ENCODE data around the gene MSH6.

Gene MSH6

DNA sequence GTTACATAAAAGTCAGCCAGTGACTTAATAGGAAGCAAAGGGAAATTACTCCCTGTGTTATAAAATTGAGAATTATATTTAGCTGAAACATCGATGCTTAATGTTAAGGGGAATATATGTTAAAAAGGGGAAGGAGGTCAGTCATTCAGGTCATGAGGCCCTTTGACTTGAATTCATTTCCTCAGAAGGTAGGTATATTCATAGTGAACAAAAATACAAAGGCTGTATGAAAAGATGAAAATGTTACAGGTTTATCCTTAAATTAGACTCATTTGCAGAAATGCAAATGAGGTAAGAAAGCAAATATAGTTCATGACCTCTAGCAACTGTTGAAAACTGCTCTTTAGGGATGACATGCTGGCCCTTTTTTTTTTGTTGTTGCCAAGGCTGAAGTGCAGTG, 20.8 kb downstream of the MSH6 start:
- Mint-ChIP-seq H3K4me3 (no peak overlapping the region), H3K4me1 (no peaks in the 10 kb centered on the region), H3K36me3 (peaks cover 75% of the 10 kb centered on the region), H3K27me3 (no peaks in the 10 kb centered on the region), H3K9me3 (peaks cover 4% of the 10 kb centered on the region), H3K27ac (no peak overlapping the region)
- no peak for ATAC-seq

GRCh38 chr2:47805850-47806249, 22.9 kb downstream of the MSH6 start:
- Mint-ChIP-seq H3K9me3 (peaks cover 4% of the 10 kb centered on the region), H3K27me3 (no peaks in the 10 kb centered on the region), H3K27ac (no peak overlapping the region), H3K4me3 (no peak overlapping the region), H3K4me1 (no peaks in the 10 kb centered on the region), H3K36me3 (peaks cover 60% of the 10 kb centered on the region)
- no peak for ATAC-seq

GRCh38 chr2:47808614-47809013, 25.7 kb downstream of the MSH6 start:
- no peak overlapping the region for H3K4me3 Mint-ChIP-seq
- H3K4me1 Mint-ChIP-seq, result peaks cover 10% of the 10 kb centered on the region
- no peak overlapping the region for H3K27ac Mint-ChIP-seq
- no peaks in the 10 kb centered on the region for H3K9me3 Mint-ChIP-seq
- H3K36me3 Mint-ChIP-seq, result peaks cover 73% of the 10 kb centered on the region
- no peaks in the 10 kb centered on the region for H3K27me3 Mint-ChIP-seq
- no peak for ATAC-seq

DNA sequence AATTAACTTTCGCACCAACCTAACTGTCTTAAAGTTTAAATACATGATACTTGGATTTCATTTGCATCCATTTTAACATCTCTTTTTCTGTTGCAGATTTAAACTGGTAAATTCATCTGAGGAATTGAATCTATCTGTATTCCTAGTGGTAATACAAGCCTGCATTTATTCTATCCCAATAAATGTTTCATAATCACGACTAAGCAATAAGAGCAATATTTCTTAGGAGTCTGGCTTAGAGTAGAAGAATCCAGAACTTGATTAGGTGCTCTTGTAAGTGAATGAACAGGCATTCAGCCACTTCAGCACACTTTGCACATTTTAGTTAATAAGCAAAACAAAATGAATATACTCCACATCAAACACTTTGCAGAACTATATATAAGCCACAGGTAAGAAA, 27.0 kb downstream of the MSH6 start:
- H3K9me3 Mint-ChIP-seq, result no peaks in the 10 kb centered on the region
- H3K27me3 Mint-ChIP-seq, result no peaks in the 10 kb centered on the region
- H3K27ac Mint-ChIP-seq, result no peak overlapping the region
- no peak for ATAC-seq
- H3K36me3 Mint-ChIP-seq, result peaks cover 70% of the 10 kb centered on the region
- no peak overlapping the region for H3K4me3 Mint-ChIP-seq
- H3K4me1 Mint-ChIP-seq, result peaks cover 10% of the 10 kb centered on the region

- peaks cover 10% of the 10 kb centered on the region for H3K4me1 Mint-ChIP-seq
- H3K27ac Mint-ChIP-seq, result peak overlapping the region; percentile 67
- no peaks in the 10 kb centered on the region for H3K27me3 Mint-ChIP-seq
- no peak for ATAC-seq
- H3K9me3 Mint-ChIP-seq, result no peaks in the 10 kb centered on the region
- H3K4me3 Mint-ChIP-seq, result no peak overlapping the region
- peaks cover 67% of the 10 kb centered on the region for H3K36me3 Mint-ChIP-seq
These were observed 27.9 kb downstream of the MSH6 start for GRCh38 chr2:47810850-47811249.

GRCh38 chr2:47811668-47812067, 28.7 kb downstream of the MSH6 start:
- no peak overlapping the region for H3K4me3 Mint-ChIP-seq
- no peak for ATAC-seq
- peak overlapping the region; percentile 67 for H3K27ac Mint-ChIP-seq
- H3K36me3 Mint-ChIP-seq, result peaks cover 66% of the 10 kb centered on the region
- no peaks in the 10 kb centered on the region for H3K27me3 Mint-ChIP-seq
- peaks cover 18% of the 10 kb centered on the region for H3K4me1 Mint-ChIP-seq
- no peaks in the 10 kb centered on the region for H3K9me3 Mint-ChIP-seq

- H3K27me3 Mint-ChIP-seq, result no peaks in the 10 kb centered on the region
- peaks cover 33% of the 10 kb centered on the region for H3K4me1 Mint-ChIP-seq
- H3K36me3 Mint-ChIP-seq, result peaks cover 72% of the 10 kb centered on the region
- H3K4me3 Mint-ChIP-seq, result no peak overlapping the region
- ATAC-seq, result peak; percentile 94
- peak overlapping the region; percentile 71 for H3K27ac Mint-ChIP-seq
- no peaks in the 10 kb centered on the region for H3K9me3 Mint-ChIP-seq
These were observed 32.8 kb downstream of the MSH6 start for GRCh38 chr2:47815764-47816163.

DNA sequence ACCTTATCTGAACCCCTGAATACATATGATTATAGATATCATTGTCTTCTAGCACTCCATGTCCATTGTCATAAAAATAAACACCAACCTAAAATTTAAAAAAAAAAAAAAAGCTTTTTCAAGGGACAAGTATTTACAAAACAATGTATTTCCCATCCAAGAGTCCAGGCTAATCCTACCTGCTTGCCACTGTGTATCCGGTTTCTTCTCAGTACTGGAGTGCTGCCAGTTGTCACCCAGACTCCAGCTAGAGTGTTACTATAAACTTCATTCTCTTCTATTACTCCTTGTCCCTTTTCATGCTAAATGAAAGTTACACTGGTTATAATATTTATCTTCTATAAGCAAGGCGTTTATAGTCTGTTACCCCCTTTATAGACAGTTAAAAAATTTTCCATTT, 35.8 kb downstream of the MSH6 start:
- no peaks in the 10 kb centered on the region for H3K27me3 Mint-ChIP-seq
- H3K4me3 Mint-ChIP-seq, result no peak overlapping the region
- H3K27ac Mint-ChIP-seq, result peak overlapping the region; percentile 44
- H3K4me1 Mint-ChIP-seq, result peaks cover 24% of the 10 kb centered on the region
- H3K36me3 Mint-ChIP-seq, result peaks cover 53% of the 10 kb centered on the region
- no peaks in the 10 kb centered on the region for H3K9me3 Mint-ChIP-seq
- ATAC-seq, result no peak

DNA sequence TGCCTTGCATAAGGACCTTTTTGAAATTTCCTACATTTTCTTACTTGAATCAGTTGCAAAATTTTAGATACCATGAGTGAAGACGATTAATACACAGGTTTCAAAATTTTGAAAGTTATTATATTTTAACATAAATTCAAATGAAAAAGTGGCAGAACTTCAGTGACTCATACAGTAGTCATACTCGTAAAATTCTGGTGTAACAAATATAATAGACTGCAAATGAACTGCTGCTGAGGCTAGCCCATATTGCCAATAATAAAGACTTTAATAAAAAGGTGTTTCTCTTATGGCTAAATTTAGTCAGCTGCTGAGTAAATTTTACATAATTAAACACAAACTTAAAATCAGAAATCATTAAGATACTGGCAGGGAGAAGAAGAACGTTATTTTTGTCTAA, 36.9 kb downstream of the MSH6 start:
- Mint-ChIP-seq H3K4me1 (peaks cover 24% of the 10 kb centered on the region), H3K9me3 (no peaks in the 10 kb centered on the region), H3K4me3 (no peak overlapping the region), H3K27ac (no peak overlapping the region), H3K27me3 (no peaks in the 10 kb centered on the region), H3K36me3 (peaks cover 51% of the 10 kb centered on the region)
- ATAC-seq, result no peak

DNA sequence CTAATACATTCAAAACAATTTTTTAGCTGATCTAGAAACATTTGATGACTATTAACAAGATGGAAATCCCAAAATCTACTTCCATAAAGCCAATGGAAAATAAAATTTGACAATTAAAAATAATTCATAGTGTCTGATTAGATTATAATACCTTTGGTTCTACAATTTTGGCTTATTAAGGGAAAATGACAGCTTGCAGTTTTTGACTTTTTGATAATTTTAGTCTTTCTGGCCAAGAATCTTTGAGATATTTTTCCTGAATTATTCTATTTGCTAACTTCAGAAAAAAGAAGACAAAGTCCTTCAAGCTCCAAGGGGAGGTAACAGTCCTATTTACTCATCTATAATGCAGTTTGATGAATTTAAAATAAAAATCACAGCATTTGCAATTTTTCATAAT, 39.6 kb downstream of the MSH6 start:
- peaks cover 38% of the 10 kb centered on the region for H3K36me3 Mint-ChIP-seq
- H3K27ac Mint-ChIP-seq, result no peak overlapping the region

DNA sequence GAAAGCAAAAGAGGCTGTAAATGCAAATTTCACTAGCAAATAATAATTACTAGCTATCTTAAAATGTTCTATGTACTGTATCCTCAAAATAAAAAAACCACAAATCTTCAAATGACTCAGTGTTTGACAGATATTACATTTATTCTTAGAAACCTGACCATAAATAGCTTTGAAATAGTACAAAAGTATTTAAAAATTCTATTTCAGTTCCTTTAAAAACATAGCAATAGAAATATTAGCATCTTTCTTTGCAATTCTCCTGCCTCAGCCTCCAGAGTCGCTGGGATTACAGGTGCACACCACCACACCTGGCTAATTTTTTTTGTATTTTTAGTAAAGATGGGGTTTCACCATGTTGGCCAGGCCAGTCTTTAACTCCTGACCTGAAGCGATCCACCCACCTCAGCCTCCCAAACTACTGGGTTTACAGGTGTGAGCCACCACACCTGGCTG, 50.6 kb downstream of the MSH6 start:
- H3K27ac Mint-ChIP-seq, result no peak overlapping the region
- H3K27me3 Mint-ChIP-seq, result no peaks in the 10 kb centered on the region
- peaks cover 39% of the 10 kb centered on the region for H3K36me3 Mint-ChIP-seq
- no peaks in the 10 kb centered on the region for H3K4me1 Mint-ChIP-seq
- ATAC-seq, result peak; percentile 47
- no peaks in the 10 kb centered on the region for H3K9me3 Mint-ChIP-seq
- H3K4me3 Mint-ChIP-seq, result no peak overlapping the region

More for the DNA sequence above, 39.6 kb downstream of the MSH6 start:
- Mint-ChIP-seq H3K4me1 (peaks cover 7% of the 10 kb centered on the region), H3K4me3 (no peak overlapping the region), H3K27me3 (no peaks in the 10 kb centered on the region), H3K9me3 (no peaks in the 10 kb centered on the region)
- no peak for ATAC-seq

DNA sequence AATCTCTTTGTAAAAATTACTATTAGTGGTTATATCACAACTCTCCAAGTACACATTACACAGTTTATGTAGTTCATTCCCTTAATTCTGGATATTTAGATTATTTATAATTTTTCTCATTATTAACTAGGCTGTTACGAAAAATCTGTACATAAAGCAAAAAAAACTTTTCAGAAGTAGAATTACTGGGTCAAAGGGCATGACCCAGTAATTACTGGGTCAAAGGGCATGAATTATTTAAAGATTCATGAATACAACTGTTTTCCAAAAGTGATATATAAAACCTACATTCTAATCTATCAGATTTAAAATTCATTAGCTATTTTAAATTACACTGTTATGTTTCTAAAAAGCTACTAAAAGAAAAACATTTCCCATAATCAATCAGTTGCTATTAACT, 55.3 kb downstream of the MSH6 start:
- Mint-ChIP-seq H3K36me3 (peaks cover 25% of the 10 kb centered on the region), H3K4me3 (no peak overlapping the region), H3K9me3 (no peaks in the 10 kb centered on the region), H3K4me1 (peaks cover under 1% of the 10 kb centered on the region), H3K27me3 (no peaks in the 10 kb centered on the region), H3K27ac (no peak overlapping the region)
- no peak for ATAC-seq

- Mint-ChIP-seq H3K4me3 (no peak overlapping the region), H3K36me3 (peaks cover 25% of the 10 kb centered on the region), H3K27me3 (no peaks in the 10 kb centered on the region), H3K27ac (no peak overlapping the region), H3K9me3 (no peaks in the 10 kb centered on the region), H3K4me1 (peaks cover 5% of the 10 kb centered on the region)
- ATAC-seq, result no peak
These were observed 55.7 kb downstream of the MSH6 start for GRCh38 chr2:47838686-47839085.

GRCh38 chr2:47842846-47843245, 59.9 kb downstream of the MSH6 start:
- Mint-ChIP-seq H3K4me1 (peaks cover 25% of the 10 kb centered on the region), H3K4me3 (no peak overlapping the region), H3K9me3 (no peaks in the 10 kb centered on the region), H3K27me3 (no peaks in the 10 kb centered on the region), H3K36me3 (peaks cover 11% of the 10 kb centered on the region), H3K27ac (no peak overlapping the region)
- ATAC-seq, result no peak

- peaks cover 16% of the 10 kb centered on the region for H3K36me3 Mint-ChIP-seq
- no peak overlapping the region for H3K4me3 Mint-ChIP-seq
- H3K27me3 Mint-ChIP-seq, result no peaks in the 10 kb centered on the region
- H3K9me3 Mint-ChIP-seq, result no peaks in the 10 kb centered on the region
- H3K4me1 Mint-ChIP-seq, result peaks cover 30% of the 10 kb centered on the region
- no peak overlapping the region for H3K27ac Mint-ChIP-seq
- no peak for ATAC-seq
These were observed 60.5 kb downstream of the MSH6 start for GRCh38 chr2:47843407-47843806.

DNA sequence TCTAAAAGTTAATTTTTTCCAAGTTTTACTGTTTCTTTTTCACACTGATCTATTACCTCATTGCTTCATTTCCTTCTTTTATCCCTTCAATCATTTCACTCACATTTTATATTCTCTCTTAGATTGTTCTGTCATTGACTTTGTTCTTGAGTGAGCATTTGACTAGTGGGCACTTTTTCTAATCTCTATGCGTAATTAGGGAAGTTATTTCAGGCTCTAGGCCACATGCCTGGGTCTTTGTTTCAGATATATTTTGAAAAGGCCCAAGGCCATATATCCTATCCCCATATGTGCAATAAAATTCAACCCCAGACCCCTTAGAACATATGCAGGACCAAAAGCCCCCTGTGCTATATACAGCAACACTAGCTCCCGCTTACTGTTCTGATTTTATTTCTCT, 61.2 kb downstream of the MSH6 start:
- Mint-ChIP-seq H3K4me3 (no peak overlapping the region), H3K9me3 (no peaks in the 10 kb centered on the region), H3K4me1 (peaks cover 30% of the 10 kb centered on the region), H3K36me3 (peaks cover 10% of the 10 kb centered on the region), H3K27me3 (no peaks in the 10 kb centered on the region), H3K27ac (no peak overlapping the region)
- ATAC-seq, result no peak

- Mint-ChIP-seq H3K36me3 (peaks cover 13% of the 10 kb centered on the region), H3K27me3 (no peaks in the 10 kb centered on the region), H3K4me3 (no peak overlapping the region), H3K9me3 (no peaks in the 10 kb centered on the region), H3K27ac (no peak overlapping the region), H3K4me1 (peaks cover 56% of the 10 kb centered on the region)
- ATAC-seq, result no peak
These were observed 66.4 kb downstream of the MSH6 start for GRCh38 chr2:47849368-47849767.

All from stimulated activated memory B cell treated with anti-CD40 and anti-IgM and Interleukin-4, amounts not matched to agents 10 μg/mL and 1 μg/mL and 100 μg/mL, for 72 hours (primary cell).